IMR-90 (cell line): Measurements from ENCODE around the gene COL13A1. TPM values are rescaled to one million over a fixed set of nuclear protein-coding genes. Genes with fewer than 3 reads are reported as not detected.

ENCODE experiments used
- ATAC-seq: fragments of 200-7000 bp; cut with Tn5 transposase; 2 replicates; pipeline ENCODE4 v1.9.1; 2020; ENCODE audit warnings: low read depth, mild to moderate bottlenecking, moderate library complexity
- BruUV-seq: library from RNA; stranded (reverse); fragments of 400-500 nt; replicated peaks from 2 replicates; lab custom pipeline; 2021; lab: Mats Ljungman, UMichigan
- CTCF ChIA-PET: fragments of 300-600 bp; formaldehyde crosslinking; extraction: SDS; loops from one replicate; lab custom pipeline; 2021; ENCODE audit warnings: antibody characterized with exemption; lab: Yijun Ruan, JAX
- POLR2A ChIA-PET: fragments of 300-600 bp; sonication (Branson Sonifier 250); formaldehyde crosslinking; loops from one replicate; lab custom pipeline; 2022; ENCODE audit warnings: antibody characterized with exemption; ENCODE audit not compliant: unreplicated experiment; lab: Charles Lee
- DNase-seq: peaks from one replicate; pipeline ENCODE4 v3.0.0; 2013
- H2AFZ ChIP-seq: replicated peaks from 2 replicates; pipeline ENCODE3; 2013; ENCODE audit warnings: low read length, mild to moderate bottlenecking; ENCODE audit not compliant: poor library complexity
- H2AK5ac ChIP-seq: 2 replicates; pipeline ENCODE4 v1.6.1; 2013; ENCODE audit warnings: low read depth, low read length, inconsistent platforms
- H2AK9ac ChIP-seq: replicated peaks from 2 replicates; pipeline ENCODE3; 2013; ENCODE audit warnings: mild to moderate bottlenecking, low read depth, low read length, moderate library complexity; ENCODE audit not compliant: poor library complexity
- H2BK120ac ChIP-seq: 2 replicates; pipeline ENCODE4 v1.6.1; 2013; ENCODE audit warnings: low read depth, low read length, inconsistent platforms
- H2BK15ac ChIP-seq: 3 replicates; pipeline ENCODE4 v1.6.1; 2013; ENCODE audit warnings: low read depth, low read length, inconsistent platforms
- H2BK20ac ChIP-seq: 2 replicates; pipeline ENCODE4 v1.6.1; 2013; ENCODE audit warnings: low read depth, mild to moderate bottlenecking, inconsistent platforms, low read length, moderate library complexity
- H2BK5ac ChIP-seq: 2 replicates; pipeline ENCODE4 v1.6.1; 2013; ENCODE audit warnings: mild to moderate bottlenecking, low read depth, low read length, inconsistent platforms; ENCODE audit not compliant: poor library complexity, severe bottlenecking
- H3K14ac ChIP-seq: replicated peaks from 2 replicates; pipeline ENCODE4 v1.6.1; 2013; ENCODE audit warnings: low read depth, low read length, inconsistent platforms
- H3K18ac ChIP-seq: 2 replicates; pipeline ENCODE4 v1.6.1; 2013; ENCODE audit warnings: low read depth, low read length, control low read depth
- H3K23ac ChIP-seq: 2 replicates; pipeline ENCODE4 v1.6.1; 2013; ENCODE audit warnings: low read depth, low read length, inconsistent platforms
- H3K27ac ChIP-seq: 2 replicates; pipeline ENCODE4 v1.5.1; 2013; ENCODE audit warnings: mild to moderate bottlenecking, control low read depth, low read length; ENCODE audit not compliant: insufficient read depth
- H3K27me3 ChIP-seq: 2 replicates; pipeline ENCODE4 v1.6.1; 2013; ENCODE audit warnings: low read length; ENCODE audit not compliant: control insufficient read depth, insufficient read depth
- H3K36me3 ChIP-seq: 2 replicates; pipeline ENCODE4 v1.6.1; 2013; ENCODE audit warnings: low read length, mixed read lengths; ENCODE audit not compliant: control insufficient read depth, insufficient read depth
- H3K4ac ChIP-seq: 2 replicates; pipeline ENCODE4 v1.6.1; 2013; ENCODE audit warnings: low read depth, low read length, inconsistent platforms
- H3K4me1 ChIP-seq: 2 replicates; pipeline ENCODE4 v1.6.1; 2013; ENCODE audit warnings: low read length, mixed read lengths; ENCODE audit not compliant: control insufficient read depth, insufficient read depth
- H3K4me2 ChIP-seq: 2 replicates; pipeline ENCODE4 v1.6.1; 2013; ENCODE audit warnings: low read depth, mild to moderate bottlenecking, control low read depth, low read length, moderate library complexity
- H3K4me3 ChIP-seq: 2 replicates; pipeline ENCODE4 v1.5.1; 2013; ENCODE audit warnings: low read depth, mild to moderate bottlenecking, control low read depth, low read length, moderate library complexity; ENCODE audit not compliant: insufficient read depth
- H3K56ac ChIP-seq: 2 replicates; pipeline ENCODE4 v1.6.1; 2013; ENCODE audit warnings: low read length, inconsistent platforms; ENCODE audit not compliant: insufficient read depth; ENCODE audit errors: extremely low read depth
- H3K79me1 ChIP-seq, 2 experiments: 2 replicates each; pipeline ENCODE4 v1.6.1; 2013; ENCODE audit warnings: low read length in 2 of 2, inconsistent platforms in 1 of 2, low read depth in 1 of 2
- H3K9ac ChIP-seq: 2 replicates; pipeline ENCODE4 v1.6.1; 2013; ENCODE audit warnings: low read depth, low read length, control low read depth
- H3K9me1 ChIP-seq: 2 replicates; pipeline ENCODE4 v1.6.1; 2013; ENCODE audit warnings: low read length, inconsistent platforms; ENCODE audit not compliant: insufficient read depth
- H3K9me3 ChIP-seq: 2 replicates; pipeline ENCODE4 v1.6.1; 2013; ENCODE audit warnings: low read length; ENCODE audit not compliant: control insufficient read depth, insufficient read depth
- H4K20me1 ChIP-seq: 2 replicates; pipeline ENCODE4 v1.6.1; 2013; ENCODE audit warnings: low read length, inconsistent platforms; ENCODE audit not compliant: insufficient read depth
- H4K5ac ChIP-seq: 2 replicates; pipeline ENCODE4 v1.6.1; 2013; ENCODE audit warnings: mild to moderate bottlenecking, low read depth, low read length, control low read depth
- H4K8ac ChIP-seq, 2 experiments: 2 replicates each; pipeline ENCODE4 v1.6.1; 2013; ENCODE audit warnings: low read depth in 2 of 2, low read length in 2 of 2, control low read depth in 1 of 2, inconsistent platforms in 1 of 2
- H4K91ac ChIP-seq: 2 replicates; pipeline ENCODE4 v1.6.1; 2013; ENCODE audit warnings: low read depth, low read length, inconsistent platforms; ENCODE audit not compliant: insufficient read depth
- CEBPB ChIP-seq: IDR thresholded peaks from 2 replicates; pipeline ENCODE4 v1.6.1; 2012; ENCODE audit warnings: low read depth, low read length, improper control_type of control experiment
- CHD1 ChIP-seq: IDR thresholded peaks from 2 replicates; pipeline ENCODE4 v1.6.1; 2012; ENCODE audit warnings: low read depth, low read length, improper control_type of control experiment
- CTCF ChIP-seq: conservative IDR thresholded peaks from 2 replicates; pipeline ENCODE4 v1.5.1; 2012; ENCODE audit warnings: mild to moderate bottlenecking, low read depth, low read length, improper control_type of control experiment
- ELK1 ChIP-seq: fragments of 150-350 bp; IDR thresholded peaks from 2 replicates; pipeline ENCODE4 v1.6.1; 2016; ENCODE audit warnings: low read depth, mild to moderate bottlenecking, low read length, moderate library complexity, borderline replicate concordance
- FOS ChIP-seq: fragments of 150-350 bp; IDR thresholded peaks from 2 replicates; pipeline ENCODE4 v1.6.1; 2016; ENCODE audit warnings: low read depth, low read length
- MAFK ChIP-seq: IDR thresholded peaks from 2 replicates; pipeline ENCODE4 v1.6.1; 2012; ENCODE audit warnings: low read depth, low read length, improper control_type of control experiment
- MAZ ChIP-seq: IDR thresholded peaks from 2 replicates; pipeline ENCODE4 v1.6.1; 2012; ENCODE audit warnings: low read depth, mild to moderate bottlenecking, low read length, improper control_type of control experiment, moderate library complexity, borderline replicate concordance
- MXI1 ChIP-seq: IDR thresholded peaks from 2 replicates; pipeline ENCODE4 v1.6.1; 2012; ENCODE audit warnings: low read depth, mild to moderate bottlenecking, low read length, moderate library complexity, borderline replicate concordance
- POLR2A ChIP-seq: IDR thresholded peaks from 2 replicates; pipeline ENCODE4 v1.6.1; 2012; ENCODE audit warnings: mild to moderate bottlenecking, low read depth, low read length
- RAD21 ChIP-seq: IDR thresholded peaks from 2 replicates; pipeline ENCODE4 v1.6.1; 2012; ENCODE audit warnings: low read length, improper control_type of control experiment
- RCOR1 ChIP-seq: IDR thresholded peaks from 2 replicates; pipeline ENCODE4 v1.6.1; 2012; ENCODE audit warnings: mild to moderate bottlenecking, low read length, improper control_type of control experiment; ENCODE audit not compliant: insufficient replicate concordance
- RFX5 ChIP-seq: IDR thresholded peaks from 2 replicates; pipeline ENCODE4 v1.8.0; 2012; ENCODE audit warnings: low read depth, mild to moderate bottlenecking, low read length, moderate library complexity
- SMC3 ChIP-seq: fragments of 150-350 bp; IDR thresholded peaks from 2 replicates; pipeline ENCODE4 v1.6.1; 2016; ENCODE audit warnings: low read depth, mild to moderate bottlenecking, antibody characterized with exemption, low read length, moderate library complexity
- USF2 ChIP-seq: fragments of 150-350 bp; IDR thresholded peaks from 2 replicates; pipeline ENCODE4 v1.6.1; 2017; ENCODE audit warnings: mild to moderate bottlenecking, antibody characterized with exemption, low read length, low read depth
- WGBS, 2 experiments: methylation state at CpG; one replicate each; pipeline versions ENCODE4 v1.1.5 to v1.1.7; 2013; ENCODE audit warnings: missing lambda C conversion rate in 2 of 2; ENCODE audit not compliant: insufficient read length in 1 of 2; ENCODE audit errors: extremely low coverage in 2 of 2; 5-methylcytosine and 5-hydroxymethylcytosine counted together
- dilution Hi-C: fragments of 300-500 bp; cut with HindIII; formaldehyde crosslinking; loops from one replicate; pipeline ENCODE4 v1.14.3; 2018; ENCODE audit warnings: low sequenced_read_pairs; ENCODE audit not compliant: unreplicated experiment
- in situ Hi-C: fragments of 300-500 bp; cut with MboI; formaldehyde crosslinking; loops from 3 replicates; pipeline ENCODE4 v1.14.3; 2019; ENCODE audit warnings: low sequenced_read_pairs, inconsistent platforms, mixed read lengths
- intact Hi-C: fragments of 100-400 bp; cut with micrococcal nuclease; formaldehyde crosslinking; loops from 2 replicates; pipeline ENCODE4 v1.10.0; 2022
- polyA plus RNA-seq, 3 experiments: library from polyadenylated mRNA; depleted of rRNA; stranded (reverse); fragments of >200 nt; gene quantifications; 2 replicates each; pipeline ENCODE4 v1.2.3, GENCODE V29; 2012; ENCODE audit warnings: low replicate concordance in 1 of 3
- total RNA-seq: library from RNA; depleted of rRNA; stranded (reverse); fragments of >200 nt; gene quantifications from 2 replicates; pipeline ENCODE4 v1.2.3, GENCODE V29; 2012

COL13A1 gene
- total and polyA plus RNA-seq, 2 of the 4 experiments (the other 2 are of a cell fraction) = 12.2 to 31.3 TPM

- Histone ChIP-seq H4K91ac (no peak overlapping the region), H3K4me2 (no peak overlapping the region), H3K56ac (no peak overlapping the region), H3K9ac (no peak overlapping the region), H3K4ac (no peak overlapping the region), H2AK9ac (no peak overlapping the region), H2BK20ac (no peak overlapping the region), H2AK5ac (no peak overlapping the region), H3K23ac (no peak overlapping the region), H2BK5ac (no peak overlapping the region), H4K20me1 (no peaks in the 10 kb centered on the region), H3K9me3 (no peaks in the 10 kb centered on the region), H3K79me1 (peaks cover 0 to 26% of the 10 kb centered on the region in 2 experiments; a peak in 2 of 4 replicates), H3K18ac (no peak overlapping the region), H2AFZ (no peak overlapping the region), H3K36me3 (no peaks in the 10 kb centered on the region), H3K27me3 (no peaks in the 10 kb centered on the region), H4K5ac (no peak overlapping the region), H3K9me1 (peaks cover 13% of the 10 kb centered on the region), H3K4me1 (peaks cover 7% of the 10 kb centered on the region), H2BK15ac (no peak overlapping the region), H3K14ac (no peak overlapping the region), H2BK120ac (no peak overlapping the region), H3K4me3 (no peak overlapping the region), H3K27ac (no peak overlapping the region), H4K8ac (no peak overlapping the region)
- BruUV-seq = no TSS peak
- DNase-seq (no peak), ATAC-seq (no peak)
- intact Hi-C loops (no loop called here), dilution Hi-C loops (no loop called here), in situ Hi-C loops (no loop called here)
- CTCF ChIA-PET = no interaction called here
- 80% methylated on average over 1 of the region's 2 CpGs; no CpG with 5 or more reads in 1 of the 2 experiments for WGBS, 2 experiments
- POLR2A ChIA-PET = no interaction called here
- TF ChIP-seq RCOR1 (no peak), FOS (no peak), RFX5 (no peak), CHD1 (no peak), MAFK (no peak), SMC3 (no peak), RAD21 (no peak), USF2 (no peak), MXI1 (no peak), CTCF (no peak), MAZ (no peak), ELK1 (no peak), CEBPB (no peak), POLR2A (no peak)
Observed at GRCh38 chr10:69872323-69872722, 70.6 kb downstream of the COL13A1 start.
